HG03175 (cell line): ENCODE results near the gene PLEKHG4B.

Experiments used
- ATAC-seq: cut with Tn5 transposase; IDR thresholded peaks from one replicate; pipeline ENCODE4 v1.9.1; 2021; ENCODE audit warnings: mild to moderate bottlenecking, moderate library complexity; ENCODE audit not compliant: unreplicated experiment

The PLEKHG4B gene

DNA sequence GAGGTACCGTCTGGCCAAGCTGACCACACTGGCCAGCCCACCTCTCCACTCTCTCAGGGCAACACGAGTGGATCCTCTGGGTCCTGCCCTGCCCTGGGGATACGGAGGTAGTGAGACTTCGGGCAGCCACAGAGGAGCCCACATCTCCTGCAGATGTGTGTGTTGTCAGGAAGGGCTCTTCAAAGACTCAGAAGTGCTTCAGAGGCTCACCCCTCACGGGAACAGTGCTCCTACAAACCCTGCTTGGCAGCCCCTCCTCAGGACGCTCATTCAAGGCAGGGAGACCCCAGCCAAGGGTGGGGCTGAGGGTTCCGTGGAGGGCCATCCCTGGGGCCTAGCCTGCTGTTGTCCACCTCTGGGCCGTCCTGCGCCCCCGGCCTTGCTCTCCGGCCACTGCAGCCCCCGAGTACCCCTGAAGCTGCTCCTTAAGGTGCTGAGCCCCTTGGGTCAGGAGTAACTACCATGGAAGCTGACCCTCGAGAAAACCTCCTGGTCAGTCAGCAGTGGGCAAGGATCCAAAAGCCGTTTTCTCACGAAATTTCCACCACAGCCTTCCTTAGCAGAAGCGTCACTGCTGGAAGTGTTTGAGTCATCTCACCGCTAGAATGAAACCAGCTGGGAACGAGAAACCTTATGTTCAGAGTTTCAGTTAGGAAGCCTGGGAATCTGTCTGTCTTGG, 76.2 kb downstream of the PLEKHG4B start:
- ATAC-seq = no peak

DNA sequence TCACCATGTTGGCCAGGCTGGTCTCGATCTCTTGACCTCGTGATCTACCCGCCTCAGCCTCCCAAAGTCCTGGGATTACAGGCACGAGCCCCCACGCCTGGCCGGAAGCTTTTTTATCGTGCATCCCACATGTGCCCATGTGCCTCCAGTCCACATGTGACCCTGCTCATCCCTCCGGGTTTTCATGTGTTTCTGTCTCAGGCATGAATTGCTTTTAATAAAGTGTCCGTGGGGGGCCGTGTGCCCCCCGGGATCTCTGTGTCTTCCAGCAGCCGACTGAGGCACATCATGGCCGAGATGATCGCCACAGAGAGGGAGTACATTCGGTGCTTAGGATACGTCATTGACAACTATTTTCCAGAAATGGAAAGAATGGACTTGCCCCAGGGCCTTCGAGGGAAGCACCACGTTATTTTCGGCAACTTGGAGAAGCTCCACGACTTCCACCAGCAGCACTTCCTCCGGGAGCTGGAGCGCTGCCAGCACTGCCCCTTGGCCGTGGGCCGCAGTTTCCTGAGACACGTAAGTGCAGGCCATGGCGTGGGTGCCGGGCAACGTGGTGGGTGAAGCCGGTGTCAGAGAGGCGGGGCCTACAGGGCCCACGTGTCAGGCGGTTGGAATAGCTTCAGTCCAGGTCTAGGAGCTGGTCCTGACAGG, 77.2 kb downstream of the PLEKHG4B start:
- no peak for ATAC-seq

GRCh38 chr5:169728-170094, 77.7 kb downstream of the PLEKHG4B start:
- ATAC-seq = no peak

DNA sequence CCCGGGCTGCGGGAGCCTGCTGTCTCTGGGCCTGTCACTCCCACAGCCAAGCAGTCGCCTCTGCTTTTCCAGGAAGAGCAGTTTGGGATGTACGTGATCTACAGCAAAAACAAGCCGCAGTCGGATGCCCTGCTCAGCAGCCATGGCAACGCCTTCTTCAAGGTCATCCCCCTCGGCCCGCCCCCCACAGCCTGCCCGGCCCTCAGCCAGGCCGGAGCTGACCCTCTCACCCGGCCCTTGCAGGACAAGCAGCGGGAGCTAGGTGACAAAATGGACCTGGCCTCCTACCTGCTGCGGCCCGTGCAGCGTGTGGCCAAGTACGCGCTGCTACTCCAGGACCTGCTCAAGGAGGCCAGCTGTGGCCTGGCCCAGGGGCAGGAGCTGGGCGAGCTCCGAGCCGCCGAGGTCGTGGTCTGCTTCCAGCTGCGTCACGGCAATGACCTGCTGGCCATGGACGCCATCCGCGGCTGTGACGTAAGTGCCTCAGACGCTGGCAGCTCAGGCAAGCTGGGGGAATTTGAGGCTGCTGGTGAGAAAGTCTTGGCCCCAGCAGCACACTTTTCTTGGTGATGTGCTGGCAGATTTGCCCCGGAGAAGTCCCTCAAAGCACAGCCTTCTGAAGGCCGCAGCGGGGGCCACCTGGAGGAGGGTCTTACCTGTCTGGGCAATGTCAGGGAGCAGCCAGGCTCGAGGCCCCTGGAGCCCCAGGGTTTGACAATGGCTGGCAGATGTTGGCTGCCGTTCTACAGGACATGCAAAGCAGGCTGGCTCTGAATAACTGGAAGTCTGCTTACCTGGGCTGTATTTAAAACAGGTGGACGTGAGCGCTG, 79.2 kb downstream of the PLEKHG4B start:
- no peak for ATAC-seq

DNA sequence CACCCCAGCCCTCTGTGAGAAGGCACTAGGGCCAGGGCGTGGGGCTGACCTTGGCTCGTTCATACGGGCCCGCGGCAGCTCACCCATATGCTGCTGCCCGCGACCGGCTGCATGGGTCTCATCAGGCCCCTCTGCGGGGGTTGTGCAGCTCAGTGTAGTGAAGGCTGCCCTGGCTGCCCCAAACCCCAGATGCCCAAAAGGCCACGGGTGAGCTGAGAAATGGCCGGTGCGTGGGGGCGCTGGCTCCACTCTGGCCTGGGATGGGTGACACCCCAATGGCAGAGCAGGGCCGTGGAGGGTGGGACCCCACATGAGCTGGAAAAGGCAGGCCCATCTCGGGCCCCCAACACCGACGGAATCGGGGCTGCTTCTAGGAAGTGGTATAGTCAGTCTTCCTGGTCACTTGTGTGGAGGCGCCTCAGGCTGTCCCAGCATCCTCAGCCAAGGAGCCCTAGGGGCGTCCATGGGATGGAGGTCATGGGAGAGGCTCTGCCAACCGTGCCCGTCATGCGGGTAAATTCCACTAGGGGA, 79.9 kb downstream of the PLEKHG4B start:
- ATAC-seq = no peak

DNA sequence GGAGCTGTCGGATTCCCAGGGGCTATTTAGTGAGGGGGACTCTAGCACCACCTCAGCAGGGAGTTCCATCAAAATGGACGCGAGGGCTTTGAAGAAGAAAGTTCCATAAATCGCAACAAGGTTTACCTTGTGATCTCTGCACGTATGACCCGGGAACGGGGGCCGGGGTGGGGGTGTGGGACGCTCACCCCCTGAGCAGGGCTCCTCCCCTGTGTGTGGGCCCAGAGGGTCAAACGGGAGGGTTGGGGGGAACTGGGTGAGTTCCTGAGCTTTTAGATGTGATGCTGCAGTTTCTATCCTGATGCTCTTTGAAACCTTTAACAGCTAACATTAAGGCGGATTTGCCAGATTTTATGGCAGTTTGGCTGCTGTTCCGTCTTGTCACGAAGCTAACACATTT, 80.5 kb downstream of the PLEKHG4B start:
- ATAC-seq = no peak

GRCh38 chr5:172841-173251, 80.9 kb downstream of the PLEKHG4B start:
- ATAC-seq = no peak

DNA sequence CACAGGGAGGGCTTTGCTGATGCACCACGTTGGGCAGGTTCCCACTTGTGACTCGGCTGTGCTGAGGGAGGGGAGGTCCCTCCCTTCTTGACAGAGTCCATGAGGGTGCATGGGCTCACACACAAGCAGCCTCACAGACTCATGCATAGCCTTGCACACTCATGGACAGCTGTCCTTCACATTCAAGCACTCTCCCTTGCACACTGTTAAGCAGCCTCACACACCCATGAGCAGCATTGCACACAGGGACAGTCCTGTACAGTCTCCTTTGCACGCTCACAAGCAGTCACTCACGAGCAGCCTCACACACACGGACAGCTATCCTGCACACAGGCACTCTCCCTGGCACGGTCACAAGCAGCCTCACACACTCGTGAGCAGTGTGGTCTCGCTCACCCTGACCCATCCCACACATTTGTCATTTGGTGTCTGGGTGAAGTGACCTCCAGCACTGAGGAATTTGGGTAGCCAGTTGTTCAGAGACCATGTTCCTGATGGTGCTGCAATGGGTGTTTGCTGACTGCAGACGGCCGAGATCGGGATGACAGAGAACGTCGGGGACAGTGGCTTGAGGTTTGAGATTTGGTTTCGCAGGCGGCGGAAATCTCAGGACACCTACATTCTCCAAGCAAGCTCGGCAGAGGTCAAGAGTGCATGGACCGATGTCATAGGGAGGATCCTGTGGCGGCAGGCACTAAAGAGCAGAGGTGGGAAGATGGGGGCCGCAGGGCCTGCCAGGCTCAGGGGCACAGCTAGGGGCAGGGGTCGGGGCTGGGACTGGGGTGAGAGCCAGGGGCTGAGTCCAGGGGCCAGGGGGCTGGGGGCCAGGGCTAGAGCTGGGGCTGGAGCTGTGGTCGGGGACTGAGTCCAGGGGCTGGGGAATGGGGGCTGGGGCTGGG, 81.7 kb downstream of the PLEKHG4B start:
- ATAC-seq = no peak

DNA sequence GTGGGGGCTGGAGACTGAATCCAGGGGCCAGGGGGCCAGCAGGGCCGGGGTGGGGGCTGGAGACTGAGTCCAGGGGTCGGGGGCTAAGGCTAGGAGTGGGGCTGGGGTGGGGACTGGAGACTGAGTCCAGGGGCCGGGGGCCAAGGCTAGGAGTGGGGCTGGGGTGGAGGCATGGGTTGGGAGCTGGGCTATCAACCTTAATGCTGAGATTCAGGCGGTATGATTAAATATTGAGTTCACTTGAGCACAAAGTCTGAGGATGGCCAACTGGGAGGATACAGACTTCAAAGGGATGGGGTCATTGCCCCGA, 82.3 kb downstream of the PLEKHG4B start:
- no peak for ATAC-seq

GRCh38 chr5:174876-175465, 83.0 kb downstream of the PLEKHG4B start:
- no peak for ATAC-seq

DNA sequence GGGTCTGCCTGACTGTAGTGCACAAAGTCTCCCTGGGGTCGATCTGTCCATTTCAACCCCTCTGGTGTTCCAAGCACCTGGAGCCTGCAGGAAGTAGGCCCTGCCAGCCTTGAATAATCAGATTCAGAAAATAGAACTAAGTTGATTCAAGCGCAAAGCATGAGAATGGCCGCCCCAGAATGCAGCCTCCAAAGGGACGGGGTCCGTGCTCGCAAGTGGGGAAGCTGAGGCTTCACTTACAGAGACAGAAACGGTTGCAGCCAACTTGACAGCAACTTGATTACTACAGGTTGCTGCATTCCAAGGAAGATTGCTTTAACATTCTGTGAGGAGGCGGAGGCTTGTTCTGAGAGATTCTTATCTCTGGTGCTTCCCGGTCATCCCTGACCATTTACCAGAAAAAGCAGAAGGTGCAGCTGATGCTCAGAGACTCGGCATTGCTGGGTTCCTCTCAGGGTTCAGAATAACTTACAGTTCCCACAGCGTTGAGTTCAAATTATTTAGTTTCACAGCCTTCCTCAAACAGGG, 84.4 kb downstream of the PLEKHG4B start:
- ATAC-seq = no peak

GRCh38 chr5:178110-178509, 86.1 kb downstream of the PLEKHG4B start:
- ATAC-seq = no peak

GRCh38 chr5:179401-179800, 87.4 kb downstream of the PLEKHG4B start:
- no peak for ATAC-seq

DNA sequence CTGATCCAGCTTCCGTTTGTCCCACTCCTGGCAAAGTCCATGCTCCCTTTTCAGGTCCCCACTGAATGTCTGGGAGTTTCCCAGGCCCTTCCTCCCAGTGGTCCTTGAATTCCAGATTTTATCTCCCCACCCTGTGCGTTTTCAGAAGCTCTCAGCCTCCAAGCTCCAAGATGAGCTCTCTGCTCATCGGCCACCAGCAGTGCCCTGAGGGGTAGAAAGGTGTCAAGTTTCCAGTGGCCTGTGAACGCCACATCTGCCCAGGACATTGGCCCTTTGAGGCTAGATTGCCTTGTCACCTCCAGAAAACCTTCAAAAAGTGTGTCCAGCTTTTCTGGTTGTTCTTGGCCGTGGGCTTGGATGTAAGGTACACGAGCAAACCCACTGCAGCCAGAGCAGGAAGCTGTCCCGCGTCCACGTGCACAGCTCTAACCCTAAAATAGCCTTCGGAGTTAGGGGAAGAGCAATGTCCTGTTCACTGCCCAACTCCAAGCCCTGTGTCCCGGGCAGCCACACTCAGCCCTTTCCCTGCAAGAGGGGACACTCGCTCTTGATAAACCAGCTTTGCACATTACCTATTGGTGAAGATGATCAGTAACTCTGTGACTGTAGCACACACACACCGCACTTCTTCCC, 88.4 kb downstream of the PLEKHG4B start:
- no peak for ATAC-seq

- ATAC-seq = no peak
These were observed 89.2 kb downstream of the PLEKHG4B start for GRCh38 chr5:181160-181559.

DNA sequence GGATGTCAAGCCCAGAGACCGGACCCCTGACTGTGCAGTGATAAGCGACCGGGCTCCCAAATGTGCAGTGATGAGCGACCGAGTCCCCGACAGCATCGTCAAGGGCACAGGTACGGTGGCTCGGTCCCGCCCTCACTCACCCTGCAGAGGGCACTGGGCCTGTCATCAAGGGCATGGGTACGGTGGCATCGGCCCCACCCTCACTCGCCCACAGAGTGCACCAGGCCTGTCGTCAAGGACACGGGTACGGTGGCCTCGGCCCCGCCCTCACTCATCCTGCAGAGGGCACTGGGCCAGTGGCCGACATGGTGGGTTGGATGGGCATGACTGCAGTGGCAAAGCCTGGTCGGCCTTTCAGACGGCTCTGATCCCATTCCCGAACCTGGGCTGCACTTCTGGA, 89.6 kb downstream of the PLEKHG4B start:
- no peak for ATAC-seq

- ATAC-seq = no peak
These were observed 90.2 kb downstream of the PLEKHG4B start for GRCh38 chr5:182126-182525.

DNA sequence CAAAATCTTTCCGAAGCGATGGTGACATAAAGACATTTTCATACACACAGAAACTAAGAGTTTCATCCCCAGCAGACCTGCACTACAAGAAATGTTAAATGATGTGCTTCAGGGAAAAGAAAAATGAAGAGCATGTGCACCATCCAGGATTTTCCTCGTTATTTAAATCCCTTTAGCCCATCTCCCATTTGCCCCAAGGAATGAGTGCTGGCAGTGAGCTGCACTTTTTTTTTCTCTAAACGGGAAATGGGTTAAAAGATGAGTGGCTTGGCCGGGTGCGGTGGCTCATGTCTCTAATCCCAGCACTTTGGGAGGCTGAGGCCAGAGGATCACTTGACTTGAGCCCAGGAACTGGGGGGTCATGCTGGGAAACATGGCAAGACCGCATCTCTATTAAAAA, 92.5 kb downstream of the PLEKHG4B start:
- ATAC-seq = no peak

DNA sequence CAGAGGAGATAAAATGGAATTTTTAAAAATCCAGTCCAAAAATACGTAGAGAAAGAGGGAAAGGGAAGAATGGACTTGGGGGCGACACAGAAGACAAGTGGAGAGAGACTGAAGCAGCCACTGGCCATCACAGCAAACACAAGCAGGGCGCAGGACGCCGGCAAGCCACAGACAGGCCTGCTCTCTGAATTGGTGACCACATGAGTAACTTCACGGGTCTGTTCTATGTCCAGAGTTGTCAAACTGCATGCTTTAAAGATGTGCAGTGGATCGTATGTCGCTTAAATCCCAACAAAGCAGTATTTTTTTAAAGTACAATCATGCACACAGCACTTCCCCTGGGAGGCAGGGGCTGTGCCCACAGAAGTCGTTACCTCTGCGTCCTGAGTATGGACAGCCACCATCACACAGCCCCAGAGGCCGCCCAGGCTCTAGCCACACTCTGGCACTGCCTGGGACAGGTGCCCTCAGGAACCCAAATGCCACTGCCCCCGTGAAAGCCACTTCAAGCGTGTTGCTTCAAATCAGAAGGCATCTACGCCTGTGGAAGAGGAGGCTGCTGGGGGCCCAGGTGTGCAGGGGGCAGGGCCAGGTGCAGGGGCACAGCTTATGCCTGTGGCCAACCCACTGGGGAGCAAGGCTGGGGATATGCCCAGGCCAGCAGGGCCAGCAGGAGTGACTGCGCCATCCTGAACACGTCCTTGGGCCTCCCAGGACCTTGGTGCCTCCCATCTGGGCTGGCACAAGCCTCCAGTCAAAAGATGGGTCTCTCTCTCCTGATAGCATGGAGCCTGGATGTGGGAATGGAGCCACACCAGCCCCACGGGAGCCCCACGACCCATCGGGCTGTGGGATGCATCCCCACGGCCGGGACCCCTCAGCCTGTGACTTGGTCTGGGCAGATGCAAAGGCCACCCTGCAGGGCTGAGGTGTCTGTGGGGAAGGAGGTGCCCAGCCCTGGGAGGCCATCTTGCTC, 93.4 kb downstream of the PLEKHG4B start:
- ATAC-seq = no peak
